COLO668 (cell line): ENCODE measurements around the gene CD300LG.

Experiments
- DNase-seq: peaks from one replicate; lab custom pipeline; 2025; ENCODE audit not compliant: unreplicated experiment; lab: John Stamatoyannopoulos, UW

Gene CD300LG

DNA sequence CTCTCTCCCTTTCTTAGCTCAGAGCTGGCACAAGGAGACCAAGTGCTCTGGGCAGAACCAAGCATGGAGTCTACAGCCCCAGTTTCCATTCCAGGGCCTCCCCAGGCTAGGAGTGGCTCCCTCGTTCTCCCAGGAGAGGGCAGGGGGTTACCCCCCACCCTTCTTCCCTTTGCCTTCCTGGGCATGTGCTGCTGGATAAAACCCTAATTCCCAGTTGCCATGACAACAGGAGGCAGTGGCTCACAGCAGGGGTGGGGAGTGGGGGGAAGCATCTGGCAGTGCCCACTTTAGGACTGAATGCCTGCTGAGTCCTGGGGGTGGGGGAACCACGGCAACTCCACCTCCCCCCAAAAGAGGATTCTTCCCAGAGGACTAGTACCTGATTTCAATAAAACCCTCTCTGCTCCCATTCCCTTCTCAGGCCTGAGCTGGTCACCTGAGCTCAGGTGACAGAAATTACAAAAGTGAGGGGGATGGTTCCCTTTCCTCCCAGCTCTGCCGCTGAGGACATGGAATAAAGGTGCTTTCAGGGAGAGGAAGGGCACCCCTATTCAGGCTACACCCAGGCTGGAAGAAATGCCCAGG, 58.5 kb downstream of the CD300LG start:
- DNase-seq, result no peak

DNA sequence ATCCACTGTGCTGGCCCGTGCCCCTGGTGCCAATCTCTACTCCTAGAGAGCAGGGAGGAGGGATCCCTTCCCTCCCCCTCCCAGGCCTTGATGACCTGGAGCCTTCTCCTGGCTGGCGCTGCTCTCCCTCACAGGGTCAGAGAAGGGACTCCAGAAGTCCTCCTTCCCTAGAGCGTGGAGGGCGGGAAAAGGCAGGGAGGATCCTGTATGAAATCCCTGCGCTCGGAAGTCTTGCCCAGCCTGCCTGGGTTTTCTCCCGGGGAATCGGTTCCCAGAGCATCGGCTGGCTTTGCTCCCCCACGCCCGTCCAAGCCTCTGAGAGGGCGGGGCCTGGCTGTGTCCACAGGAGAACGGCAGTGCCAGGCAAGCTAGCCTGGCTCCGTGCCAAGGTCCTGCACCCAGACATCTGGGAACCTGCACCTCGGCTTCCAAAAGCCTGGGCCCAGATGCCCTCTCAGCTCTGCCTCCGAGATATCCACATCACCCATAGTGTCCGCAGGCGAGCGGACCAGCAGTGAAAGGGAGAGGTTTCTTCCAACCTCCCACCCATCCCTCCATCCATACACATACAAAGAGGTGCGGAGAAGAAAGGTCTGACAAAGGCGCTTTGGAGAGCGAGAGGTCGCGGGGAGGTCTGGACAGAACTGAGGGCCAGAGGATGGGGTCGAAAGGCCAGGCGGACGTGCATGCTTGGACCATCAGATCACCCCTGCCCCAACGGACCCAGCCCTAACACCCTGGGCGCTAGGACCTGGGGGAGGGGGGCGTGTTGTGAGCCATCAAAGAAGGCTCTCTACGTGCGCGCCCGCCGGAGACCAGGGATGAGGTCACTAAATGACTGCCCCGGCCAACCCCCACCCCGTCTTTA, 59.2 kb downstream of the CD300LG start:
- peak; percentile 8 for DNase-seq

DNA sequence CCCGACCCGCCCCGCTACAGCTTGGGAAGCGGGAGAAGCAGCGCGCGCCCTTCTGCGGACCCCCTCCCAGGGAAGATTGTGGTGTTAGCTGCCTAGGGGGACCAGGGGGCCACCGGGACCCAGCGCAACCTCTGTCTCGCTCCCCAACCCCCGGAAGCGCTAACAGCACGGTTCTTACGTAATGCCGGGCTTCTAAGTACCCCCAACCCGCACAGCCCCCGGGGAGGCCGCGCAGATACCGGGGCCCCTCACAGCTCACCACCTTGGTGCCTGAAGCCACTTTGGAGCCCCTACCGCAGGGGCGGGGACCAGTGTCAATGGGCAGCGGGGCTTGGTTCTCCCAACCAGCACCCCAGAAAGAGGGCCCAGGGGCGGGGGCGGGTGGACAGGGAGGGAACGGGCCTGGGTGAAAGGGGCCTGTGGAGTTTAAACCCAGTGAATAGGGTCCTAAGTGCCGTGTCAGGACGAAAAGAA, 60.0 kb downstream of the CD300LG start:
- no peak for DNase-seq

DNA sequence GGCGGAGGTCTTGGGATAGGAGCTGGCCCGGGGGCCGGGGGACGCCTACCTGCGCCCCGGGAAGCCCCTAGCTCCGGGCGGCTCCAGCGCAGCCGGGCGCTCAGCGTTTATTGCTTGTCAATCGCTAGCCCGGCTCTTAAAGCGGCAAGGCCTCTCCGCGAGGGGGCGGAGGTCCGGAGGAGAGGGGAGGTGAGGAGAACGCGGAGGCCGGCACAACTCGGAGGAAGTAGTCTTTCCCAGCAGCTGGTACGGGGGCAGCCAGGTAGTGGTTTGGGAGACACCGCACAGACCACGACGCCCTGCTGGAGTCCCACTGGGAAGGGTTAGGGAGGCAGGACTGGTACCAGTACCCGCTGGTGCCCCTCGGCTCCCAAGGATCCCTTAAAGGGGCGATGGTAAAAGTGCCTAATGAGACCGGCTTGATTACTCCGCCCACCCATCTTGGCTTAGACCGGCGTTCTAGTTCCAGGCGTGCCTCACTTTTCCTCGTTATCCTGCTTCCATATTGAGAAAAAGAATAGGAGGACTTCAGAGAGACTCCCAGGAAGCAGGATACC, 60.5 kb downstream of the CD300LG start, which contains the start of gene MPP2:
MPP2 (minus strand) TSS at position 112 of the 557 bp plus-strand sequence. CDS start 3,076 bp downstream, outside the sequence.
- peak; percentile 4 for DNase-seq

DNA sequence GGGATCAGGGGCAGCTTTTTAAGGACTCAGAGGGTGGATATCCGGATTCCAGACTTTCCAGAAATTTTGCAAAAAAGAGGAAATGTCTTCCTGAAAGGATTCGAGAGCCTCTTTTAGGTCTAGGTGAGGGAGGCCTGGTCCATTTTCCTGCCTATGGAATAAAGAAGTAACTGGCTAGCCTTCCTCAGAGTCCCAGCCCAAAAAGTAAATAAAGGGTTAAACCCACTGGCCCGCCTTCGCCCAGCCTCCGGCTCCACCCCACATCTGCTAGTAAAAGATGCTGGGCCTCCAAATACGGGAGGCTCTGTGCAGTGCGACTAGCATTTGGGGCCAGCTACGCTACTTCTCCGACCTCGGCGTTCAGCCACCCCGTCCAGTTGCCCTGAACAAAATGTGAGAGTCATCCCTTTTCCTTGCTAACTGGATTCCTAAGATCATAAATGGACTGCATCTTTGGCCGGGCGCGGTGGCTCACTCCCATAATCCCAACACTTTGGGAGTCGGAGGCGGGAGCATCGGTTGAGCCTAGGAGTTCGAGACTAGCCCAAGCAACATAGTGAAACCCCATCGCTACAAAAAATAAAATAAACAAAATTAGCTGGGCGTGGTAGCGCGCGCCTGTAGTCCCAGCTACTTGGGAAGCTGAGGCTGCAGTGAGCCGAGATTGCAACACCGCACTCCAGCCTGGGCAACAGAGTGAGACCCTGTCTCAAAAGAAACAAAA, 61.2 kb downstream of the CD300LG start:
- DNase-seq, result no peak

DNA sequence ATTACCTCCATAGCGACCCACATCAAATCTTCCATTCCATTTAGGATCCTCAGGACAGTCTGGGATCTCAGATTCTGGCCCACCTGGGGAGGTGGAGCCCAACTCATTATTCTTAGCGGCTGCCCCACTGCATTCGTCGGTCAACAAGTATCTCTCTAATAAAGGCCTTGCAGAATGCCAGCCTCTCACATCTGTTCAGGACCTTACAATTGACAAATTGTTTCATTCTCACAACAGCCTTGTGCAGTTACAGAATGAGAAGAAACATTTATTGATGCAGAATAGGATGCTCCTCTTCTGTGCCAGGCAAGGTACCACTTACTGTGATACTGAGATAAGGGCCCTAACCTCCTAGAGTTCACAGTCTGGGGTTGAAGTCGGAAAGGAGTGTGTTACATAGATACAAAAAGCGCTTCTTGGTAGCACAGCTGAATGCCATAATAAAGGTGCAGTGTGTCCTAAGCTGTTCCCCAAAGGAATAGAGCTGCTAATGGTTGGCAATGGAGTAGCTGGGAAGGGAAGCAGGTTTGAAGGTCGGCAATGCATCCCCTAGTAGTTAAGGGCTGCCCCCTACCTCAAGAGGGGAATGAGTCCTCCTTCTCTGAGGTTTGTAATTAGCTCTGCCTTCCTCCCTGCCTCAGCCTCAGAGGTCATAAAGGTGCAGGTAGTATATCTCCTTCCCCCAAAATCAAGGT, 62.7 kb downstream of the CD300LG start:
- DNase-seq, result no peak

DNA sequence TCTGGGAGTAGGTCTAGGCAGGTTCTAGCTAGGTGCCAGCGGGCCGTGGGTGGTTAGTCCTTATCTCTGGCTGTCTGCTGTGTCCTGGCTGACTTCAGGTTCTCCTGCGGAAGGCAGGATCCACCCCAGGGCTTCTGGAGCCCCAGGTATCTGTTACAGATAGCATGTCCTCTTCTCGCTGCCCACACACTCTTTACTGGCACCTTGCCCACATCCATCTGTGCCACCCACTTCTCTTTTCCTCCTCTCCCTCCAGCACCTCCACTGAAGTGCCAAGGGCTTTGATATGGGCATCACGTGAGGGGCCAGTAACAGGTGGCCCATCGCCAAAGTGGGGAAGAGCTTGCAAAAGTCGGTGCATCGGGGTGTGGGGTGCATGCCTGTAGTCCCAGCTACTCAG, 64.9 kb downstream of the CD300LG start:
- DNase-seq, result no peak

DNA sequence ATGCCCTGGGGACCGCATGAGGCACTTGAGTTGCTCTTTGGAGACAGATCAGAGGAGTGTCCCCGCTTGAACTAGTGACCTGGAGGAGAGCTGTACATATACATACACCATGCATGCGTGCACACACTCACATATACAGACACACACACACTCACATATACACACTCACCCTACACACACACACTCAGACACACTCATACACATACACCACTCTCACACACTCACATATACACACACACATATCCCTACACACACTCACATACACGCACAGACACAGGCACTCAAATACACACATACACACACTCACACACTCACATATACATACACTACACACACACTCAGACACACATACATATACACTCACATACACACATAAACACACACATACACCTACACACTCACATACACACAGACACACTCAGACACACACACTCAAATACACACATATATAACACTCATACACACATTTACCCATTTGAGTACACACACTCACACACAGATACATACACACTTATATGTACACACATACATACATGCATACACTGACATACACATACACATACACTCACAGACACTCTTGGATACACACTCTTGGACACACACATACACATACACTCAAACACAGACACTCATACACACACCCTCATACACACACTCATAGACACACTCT, 65.8 kb downstream of the CD300LG start:
- DNase-seq, result no peak
